ENCODE measurements around the gene C1orf198.

Gene C1orf198

GRCh38 chr1:230909974-230910754 is 41.8 kb upstream of the C1orf198 start:
- TF ChIP-seq ZFX (IDR thresholded peaks at IDR 0.05), result no peak
- no peak for TF ChIP-seq CTCF (conservative IDR thresholded peaks at IDR 0.05)
- no peak overlapping the region for H3K27ac ChIP-seq

GRCh38 chr1:230907472-230908205 is 39.3 kb upstream of the C1orf198 start:
- no peak overlapping the region for H3K27ac ChIP-seq
- TF ChIP-seq ZFX (IDR thresholded peaks at IDR 0.05), result no peak
- TF ChIP-seq CTCF (conservative IDR thresholded peaks at IDR 0.05), result no peak

GRCh38 chr1:230906226-230906625 is 37.9 kb upstream of the C1orf198 start:
- TF ChIP-seq ZFX (IDR thresholded peaks at IDR 0.05) (no peak), CTCF (conservative IDR thresholded peaks at IDR 0.05) (no peak)
- H3K27ac ChIP-seq, result no peak overlapping the region

- TF ChIP-seq CTCF (conservative IDR thresholded peaks at IDR 0.05) (no peak), ZFX (IDR thresholded peaks at IDR 0.05) (no peak)
- no peak overlapping the region for H3K27ac ChIP-seq
Observed at GRCh38 chr1:230905733-230906132, 37.4 kb upstream of the C1orf198 start.

- H3K27ac ChIP-seq, result no peak overlapping the region
- TF ChIP-seq ZFX (IDR thresholded peaks at IDR 0.05), result no peak
- TF ChIP-seq CTCF (conservative IDR thresholded peaks at IDR 0.05), result no peak
Observed at GRCh38 chr1:230902349-230902923, 34.1 kb upstream of the C1orf198 start.

GRCh38 chr1:230901671-230902070 is 33.4 kb upstream of the C1orf198 start:
- no peak overlapping the region for H3K27ac ChIP-seq
- TF ChIP-seq CTCF (conservative IDR thresholded peaks at IDR 0.05) (no peak), ZFX (IDR thresholded peaks at IDR 0.05) (no peak)

- no peak overlapping the region for H3K27ac ChIP-seq
- no peak for TF ChIP-seq CTCF (conservative IDR thresholded peaks at IDR 0.05)
- TF ChIP-seq ZFX (IDR thresholded peaks at IDR 0.05), result no peak
Observed at GRCh38 chr1:230900984-230901383, 32.7 kb upstream of the C1orf198 start.

Data from C4-2B (cell line).